NOMO-1 (cell line): ENCODE results near the gene PZP.
A peak's percentile ranks its signal among the peaks of the same experiment; 100 is the strongest.
"Not testable (repeated sequence)": the region's sequence is repeated elsewhere in the genome, so short reads cannot be mapped to it uniquely, and the experiment has no call there.

ENCODE experiments used
- DNase-seq, 2 experiments: peaks; one replicate each; lab custom pipeline; 2025; ENCODE audit not compliant: unreplicated experiment in 2 of 2; lab: John Stamatoyannopoulos, UW

Gene PZP

GRCh38 chr12:9208229-9208628 lies at the start of gene PZP:
PZP (minus strand) TSS chr12:9208395; CDS start chr12:9208341, 54 bp downstream.
- DNase-seq, result no peak

- no peak for DNase-seq
Observed at GRCh38 chr12:9256758-9257405, 48.7 kb upstream of the PZP start.

GRCh38 chr12:9256341-9256740 lies 48.1 kb upstream of the PZP start:
- DNase-seq, result no peak

- no peak for DNase-seq
Observed at GRCh38 chr12:9255837-9256236, 47.6 kb upstream of the PZP start.

- DNase-seq, result no peak
Observed at GRCh38 chr12:9253464-9253863, 45.3 kb upstream of the PZP start.

- not testable (repeated sequence) for DNase-seq
Observed at GRCh38 chr12:9252791-9253190, 44.6 kb upstream of the PZP start.

- no peak for DNase-seq
Observed at GRCh38 chr12:9252256-9252655, 44.1 kb upstream of the PZP start.

GRCh38 chr12:9248435-9248834 lies 40.2 kb upstream of the PZP start:
- no peak for DNase-seq

- no peak for DNase-seq
Observed at GRCh38 chr12:9244894-9245293, 36.7 kb upstream of the PZP start.

GRCh38 chr12:9243999-9244649 lies 35.9 kb upstream of the PZP start:
- DNase-seq, result no peak

- no peak for DNase-seq
Observed at GRCh38 chr12:9241301-9241700, 33.1 kb upstream of the PZP start.

- DNase-seq, result no peak
Observed at GRCh38 chr12:9240776-9241175, 32.6 kb upstream of the PZP start.

- DNase-seq, result peak in 1 of 2 experiments; percentile 11
Observed at GRCh38 chr12:9240004-9240635, 31.9 kb upstream of the PZP start.

- DNase-seq, result no peak
Observed at GRCh38 chr12:9237286-9237685, 29.1 kb upstream of the PZP start.

GRCh38 chr12:9235519-9235918 lies 27.3 kb upstream of the PZP start:
- no peak for DNase-seq

- DNase-seq, result no peak
Observed at GRCh38 chr12:9227950-9228349, 19.8 kb upstream of the PZP start.

GRCh38 chr12:9223830-9224229 lies 15.6 kb upstream of the PZP start:
- no peak for DNase-seq

GRCh38 chr12:9221483-9221882 lies 13.3 kb upstream of the PZP start:
- DNase-seq, result no peak

GRCh38 chr12:9221011-9221410 lies 12.8 kb upstream of the PZP start:
- DNase-seq, result not testable (repeated sequence)

- no peak for DNase-seq
Observed at GRCh38 chr12:9214534-9214933, 6.3 kb upstream of the PZP start.

- no peak for DNase-seq
Observed at GRCh38 chr12:9211687-9212086, 3.5 kb upstream of the PZP start.

- DNase-seq, result no peak
Observed at GRCh38 chr12:9204380-9204779, 3.8 kb downstream of the PZP start.
